Ishikawa (cell line): ENCODE results near the gene FOXF1.
A peak's percentile ranks its signal among the peaks of the same experiment; 100 is the strongest.

Experiments used
- CEBPB ChIP-seq: IDR thresholded peaks from 2 replicates; pipeline ENCODE4 v1.6.1; 2012
- CREB1 ChIP-seq: IDR thresholded peaks from 2 replicates; pipeline ENCODE4 v1.6.1; 2012; ENCODE audit warnings: low read depth
- EGR1 ChIP-seq: IDR thresholded peaks from 2 replicates; pipeline ENCODE4 v1.6.1; 2012
- EP300 ChIP-seq: IDR thresholded peaks from 2 replicates; pipeline ENCODE4 v1.6.1; 2012; ENCODE audit warnings: borderline replicate concordance
- FOXM1 ChIP-seq: IDR thresholded peaks from 2 replicates; pipeline ENCODE4 v1.6.1; 2012; ENCODE audit warnings: low read depth, borderline replicate concordance
- MAX ChIP-seq: IDR thresholded peaks from 2 replicates; pipeline ENCODE4 v1.6.1; 2012
- NFIC ChIP-seq: IDR thresholded peaks from 2 replicates; pipeline ENCODE4 v1.6.1; 2012
- RAD21 ChIP-seq: IDR thresholded peaks from 2 replicates; pipeline ENCODE4 v1.6.1; 2012; ENCODE audit warnings: low read depth
- REST ChIP-seq: IDR thresholded peaks from 2 replicates; pipeline ENCODE4 v1.6.1; 2012; ENCODE audit warnings: low read depth, mild to moderate bottlenecking
- TAF1 ChIP-seq: IDR thresholded peaks from 2 replicates; pipeline ENCODE4 v1.6.1; 2012; ENCODE audit warnings: low read depth, mild to moderate bottlenecking
- TCF12 ChIP-seq: IDR thresholded peaks from 2 replicates; pipeline ENCODE4 v1.6.1; 2012; ENCODE audit warnings: low read depth
- TEAD4 ChIP-seq: IDR thresholded peaks from 2 replicates; pipeline ENCODE4 v1.6.1; 2012
- USF1 ChIP-seq: IDR thresholded peaks from 2 replicates; pipeline ENCODE4 v1.6.1; 2012
- YY1 ChIP-seq: IDR thresholded peaks from 2 replicates; pipeline ENCODE4 v1.6.1; 2012; ENCODE audit warnings: low read depth
- ZBTB7A ChIP-seq: IDR thresholded peaks from 2 replicates; pipeline ENCODE4 v1.6.1; 2012; ENCODE audit warnings: low read depth

FOXF1 gene

GRCh38 chr16:86478779-86479178 lies 31.5 kb upstream of the FOXF1 start:
- TF ChIP-seq MAX (no peak), EGR1 (no peak), NFIC (no peak), USF1 (no peak), TEAD4 (no peak), TAF1 (no peak), CEBPB (no peak), EP300 (no peak), YY1 (no peak)

- TF ChIP-seq CEBPB (no peak), TCF12 (no peak), CREB1 (no peak), NFIC (no peak), FOXM1 (no peak), REST (no peak), YY1 (no peak)
These were observed 30.9 kb upstream of the FOXF1 start for GRCh38 chr16:86479419-86479818.

DNA sequence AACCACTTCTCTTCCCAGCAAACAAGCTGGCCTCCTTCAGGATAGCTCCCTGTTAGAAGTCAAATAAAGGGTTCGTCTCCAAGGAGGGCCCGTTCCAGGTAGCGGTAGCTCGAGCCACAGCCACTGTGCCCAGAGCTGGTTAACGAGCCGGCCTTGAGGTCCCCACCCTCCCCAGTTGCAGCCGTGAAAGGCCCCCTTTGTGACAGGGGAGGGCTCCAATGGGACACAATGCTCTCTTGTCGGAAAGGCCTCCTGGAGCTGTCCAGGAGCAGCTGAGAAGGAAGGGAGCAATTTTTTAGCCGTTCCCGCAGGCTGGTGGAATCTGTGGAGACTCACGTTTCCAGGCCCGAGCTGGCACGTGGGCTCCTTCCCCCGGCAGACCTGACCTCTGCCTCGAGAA lies 29.9 kb upstream of the FOXF1 start:
- TF ChIP-seq TCF12 = no peak
- no peak for TF ChIP-seq CREB1
- no peak for TF ChIP-seq MAX
- no peak for TF ChIP-seq CEBPB
- no peak for TF ChIP-seq NFIC
- TF ChIP-seq EGR1 = no peak
- TF ChIP-seq REST = no peak
- no peak for TF ChIP-seq USF1
- TF ChIP-seq TAF1 = no peak
- no peak for TF ChIP-seq FOXM1
- TF ChIP-seq EP300 = no peak
- no peak for TF ChIP-seq YY1
- no peak for TF ChIP-seq ZBTB7A
- no peak for TF ChIP-seq TEAD4
- no peak for TF ChIP-seq RAD21

GRCh38 chr16:86481607-86482006 lies 28.7 kb upstream of the FOXF1 start:
- TF ChIP-seq REST (peak; percentile 27; the same call in 1 of the 2 replicates), ZBTB7A (no peak)

DNA sequence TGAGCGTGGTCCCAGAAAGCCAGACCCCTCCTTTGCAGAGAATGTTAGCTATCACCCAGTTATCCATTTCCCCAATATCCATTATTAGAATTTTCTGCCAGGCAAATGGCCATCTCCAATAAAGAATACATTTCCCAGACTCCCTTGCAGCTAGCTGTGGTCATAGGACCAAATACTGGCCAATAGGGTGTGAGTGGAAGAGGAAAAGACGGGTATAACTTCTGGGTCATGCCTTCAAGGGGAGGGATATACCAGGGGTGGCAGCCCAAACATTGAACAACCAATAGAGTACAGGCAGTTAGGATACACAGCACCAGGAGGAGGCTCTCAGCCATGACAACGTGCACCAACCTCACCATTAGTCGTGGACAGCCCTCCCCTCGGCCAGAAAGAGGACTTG lies 26.1 kb upstream of the FOXF1 start:
- TF ChIP-seq TEAD4 (no peak), TAF1 (no peak), YY1 (no peak), MAX (no peak), FOXM1 (no peak), NFIC (no peak), REST (no peak), USF1 (no peak), CREB1 (no peak), EGR1 (no peak), CEBPB (no peak), ZBTB7A (no peak), EP300 (no peak), TCF12 (no peak), RAD21 (no peak)
